Activated CD4-positive, alpha-beta T cell treated with anti-CD3 and anti-CD28 coated beads, Interleukin-2, Interleukin-6, amounts not matched to agents 100 ng/mL and 50 ng/mL, durations not matched to agents 16 hours and 8 hours (primary cell): ENCODE measurements around the gene CFAP46.
"Not testable (repeated sequence)": the region's sequence is repeated elsewhere in the genome, so short reads cannot be mapped to it uniquely, and the experiment has no call there.

Experiments used
- DNase-seq: peaks from one replicate; pipeline ENCODE4 v3.0.0-alpha.2; 2020

The CFAP46 gene

DNA sequence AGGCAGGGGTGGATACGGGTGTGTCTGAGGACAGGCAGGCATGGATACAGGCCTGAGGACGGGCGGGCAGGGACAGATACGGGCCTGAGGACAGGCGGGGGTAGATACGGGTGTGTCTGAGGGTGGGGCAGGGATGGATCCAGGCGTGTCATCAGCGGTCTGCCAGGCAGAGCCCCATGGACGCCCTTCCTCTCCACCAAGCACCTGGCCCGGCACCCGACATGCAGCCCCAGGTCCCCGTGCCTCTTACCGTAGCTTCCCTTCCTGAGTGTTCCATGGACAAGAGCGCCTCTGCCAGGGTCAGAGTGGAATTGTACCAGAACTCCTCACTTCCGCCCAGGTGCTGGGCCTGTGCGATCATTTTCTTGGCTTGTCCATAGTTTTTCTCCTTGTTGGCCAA is 81.8 kb downstream of the CFAP46 start:
- no peak for DNase-seq

DNA sequence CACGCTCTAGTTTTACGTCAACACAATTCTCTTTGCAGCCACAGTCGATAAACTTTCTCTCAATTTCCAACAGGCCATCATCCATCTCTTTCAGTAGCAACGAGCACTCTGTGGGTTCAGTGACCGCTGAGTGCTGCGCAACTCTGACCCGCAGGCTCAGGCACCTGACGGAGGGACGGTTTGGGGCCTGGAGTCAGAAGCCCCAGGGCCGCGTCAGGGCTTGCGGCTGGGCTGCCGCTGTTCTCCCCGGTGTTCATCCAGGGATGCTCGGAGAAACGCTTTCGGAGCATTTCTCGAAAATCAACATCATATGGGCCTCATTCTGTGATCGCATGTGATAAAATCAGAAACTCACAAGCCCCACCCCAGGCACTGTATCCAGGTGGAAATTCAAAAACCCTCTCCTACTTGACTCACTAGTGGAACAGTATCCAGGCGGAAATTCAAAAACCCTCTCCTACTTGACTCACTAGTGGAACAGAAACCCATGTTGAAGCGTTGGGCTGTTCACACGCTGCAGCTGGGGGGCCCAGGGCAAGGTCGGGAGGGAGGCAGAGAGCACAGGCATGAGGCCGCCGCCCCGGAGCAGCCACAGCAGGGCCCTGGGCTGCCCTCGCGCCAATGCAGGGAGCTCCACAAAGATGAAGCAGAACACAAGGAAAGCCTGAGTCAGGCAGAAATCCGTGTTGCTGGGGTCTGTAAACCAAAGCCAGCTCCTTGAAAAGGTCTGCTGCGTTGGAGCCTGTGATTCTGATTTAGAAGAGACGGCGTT is 83.1 kb downstream of the CFAP46 start:
- no peak for DNase-seq

DNA sequence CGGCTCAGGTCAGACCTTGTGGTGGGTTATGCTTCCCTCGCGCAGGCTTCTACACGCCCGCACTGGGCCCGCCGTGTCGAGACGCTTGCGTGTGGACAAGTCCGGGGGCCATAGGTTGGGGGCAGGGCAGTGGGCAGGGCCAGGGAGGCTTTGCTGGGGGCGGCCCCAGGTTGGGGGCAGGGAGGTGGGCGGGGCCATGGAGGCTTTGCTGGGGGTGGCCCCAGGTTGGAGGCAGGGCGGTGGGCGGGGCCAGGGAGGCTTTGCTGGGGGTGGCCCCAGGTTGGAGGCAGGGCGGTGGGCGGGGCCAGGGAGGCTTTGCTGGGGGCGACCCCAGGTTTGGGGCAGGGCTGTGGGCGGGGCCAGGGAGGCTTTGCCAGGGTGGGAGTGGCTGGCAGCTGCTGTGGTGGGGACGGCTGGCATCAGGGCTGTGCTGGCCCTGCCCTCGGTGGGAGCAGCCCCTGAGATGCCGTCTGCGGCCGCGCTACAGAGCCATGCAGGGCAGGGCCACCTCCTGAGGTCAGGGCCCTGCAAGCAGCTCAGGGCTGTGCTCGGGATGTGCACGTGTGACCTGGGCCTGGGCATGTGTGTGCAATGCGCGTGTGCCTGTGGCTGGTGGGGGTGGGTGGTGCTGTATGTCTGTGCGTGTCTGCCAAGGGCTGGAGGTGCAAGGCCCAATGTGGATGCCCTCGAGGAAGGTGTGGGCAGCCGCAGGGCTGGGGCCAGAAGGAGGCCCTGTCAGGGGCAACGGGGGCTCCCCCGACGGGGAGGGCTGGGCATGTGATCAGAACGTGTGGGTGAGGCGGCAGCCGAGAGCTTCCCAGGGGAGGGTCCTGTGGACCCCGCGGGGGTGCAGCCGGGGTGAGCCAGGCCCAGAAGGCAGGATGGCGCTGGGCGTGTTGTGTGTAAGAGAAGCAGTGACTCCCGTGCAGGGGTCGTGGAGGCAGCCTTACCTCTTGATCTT is 84.0 kb downstream of the CFAP46 start:
- DNase-seq = no peak

DNA sequence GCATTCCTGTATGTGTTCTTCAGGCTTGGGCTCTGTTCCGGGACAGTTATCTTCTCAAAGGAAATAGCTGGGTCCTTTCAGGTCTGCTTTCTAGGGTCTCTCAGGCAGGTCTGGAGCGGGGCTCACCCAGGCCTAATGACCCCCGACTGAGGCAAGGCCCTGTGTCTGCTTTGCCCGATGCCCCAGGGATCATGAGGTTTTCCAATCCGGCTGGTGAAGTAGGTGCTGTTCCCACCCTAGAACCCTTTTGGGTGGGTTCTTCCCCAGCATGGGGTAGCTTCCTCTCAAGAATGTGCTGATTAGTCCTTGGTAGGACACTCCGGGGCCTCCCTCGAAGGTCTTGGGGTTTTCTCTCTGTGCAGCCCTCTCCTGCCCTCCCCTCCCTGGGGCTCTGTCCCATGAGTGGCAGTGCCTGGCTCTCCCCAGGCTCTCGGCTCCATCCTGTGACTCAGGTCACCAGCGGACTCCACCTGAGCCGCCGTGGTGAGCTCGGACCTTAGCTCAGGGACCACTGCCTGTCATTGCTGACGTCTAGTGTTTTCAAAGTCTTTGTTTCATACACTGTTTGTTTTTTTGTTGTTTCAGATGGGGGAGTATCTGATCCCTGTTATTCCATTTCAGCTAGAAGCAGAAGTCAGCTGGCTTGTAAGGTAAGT is 85.4 kb downstream of the CFAP46 start:
- no peak for DNase-seq

DNA sequence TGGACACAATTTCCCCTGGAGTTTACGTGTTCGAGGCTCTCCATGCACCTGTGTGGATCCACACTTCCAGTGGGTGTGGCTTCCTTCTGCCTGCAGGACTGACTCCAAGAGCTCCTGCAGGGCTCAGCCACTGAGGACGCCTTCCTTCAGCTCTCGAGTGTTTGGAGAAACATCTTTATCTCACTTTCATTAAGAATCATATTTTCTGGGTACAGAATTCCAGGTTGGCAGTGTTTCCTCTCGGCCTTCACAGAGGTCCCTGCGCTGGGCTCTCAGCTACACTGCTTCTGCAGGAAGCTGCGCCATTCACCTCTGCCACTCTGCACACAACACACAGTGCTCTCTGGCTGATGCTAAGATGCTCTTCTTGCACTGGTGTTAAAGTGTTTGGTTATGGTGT is 86.5 kb downstream of the CFAP46 start:
- DNase-seq = no peak

DNA sequence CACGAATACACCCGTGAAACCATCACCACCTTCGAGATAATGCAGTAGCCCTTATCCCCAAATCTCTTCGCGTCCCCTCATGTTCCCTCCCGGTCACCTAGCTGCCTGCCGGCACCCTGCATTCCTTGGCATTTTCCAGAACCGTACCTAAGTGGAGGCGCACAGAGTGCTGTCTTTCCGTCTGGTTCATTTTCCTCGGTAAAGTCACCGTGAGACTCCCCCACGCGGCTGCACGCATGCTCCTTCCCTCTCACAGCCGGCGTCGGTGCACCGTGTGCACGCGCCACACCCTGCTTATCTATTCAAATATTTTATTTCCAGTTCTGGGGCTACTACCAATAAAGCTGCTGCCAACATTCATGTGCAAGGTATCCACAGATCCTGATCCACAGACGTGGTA is 90.9 kb downstream of the CFAP46 start:
- DNase-seq = no peak

DNA sequence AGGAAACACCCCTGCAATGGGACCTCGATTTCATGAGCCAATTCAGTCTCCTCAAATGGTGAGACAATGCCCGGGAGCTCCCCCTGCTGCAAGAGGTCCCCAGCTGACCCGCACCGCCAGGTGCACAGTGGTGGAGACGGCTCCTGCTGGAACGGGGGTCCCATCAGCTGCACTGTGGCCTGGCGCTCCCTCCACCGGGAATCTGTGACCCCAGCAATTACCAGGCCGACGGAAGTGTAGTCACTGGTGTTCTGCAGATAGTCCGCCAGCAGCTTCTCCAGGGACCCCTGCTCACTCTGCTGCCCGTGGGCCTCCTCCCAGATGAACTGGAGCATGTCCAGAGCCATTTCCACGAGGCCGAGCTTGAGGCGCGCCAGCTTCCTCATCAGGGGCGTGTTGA is 91.5 kb downstream of the CFAP46 start:
- DNase-seq = no peak

DNA sequence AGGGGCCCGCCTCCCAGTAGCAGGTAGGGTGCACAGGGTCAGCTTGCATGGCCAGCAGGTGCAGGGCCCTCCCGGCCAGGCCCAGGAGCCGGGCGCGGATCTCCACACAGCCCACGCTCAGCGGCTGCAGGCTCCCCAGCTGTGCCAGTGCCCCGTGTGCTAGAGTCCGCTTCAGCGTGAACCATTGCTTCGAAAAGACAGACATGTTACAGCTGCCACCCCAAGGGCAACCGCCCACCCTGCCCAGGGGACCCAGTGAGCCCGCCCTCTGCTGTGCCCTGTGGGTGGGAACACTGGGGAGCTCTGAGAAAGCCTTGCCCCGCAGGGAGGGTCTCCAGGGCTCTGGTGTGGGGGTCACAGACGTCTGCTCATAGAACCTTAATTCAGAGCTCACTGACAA is 92.1 kb downstream of the CFAP46 start:
- no peak for DNase-seq

DNA sequence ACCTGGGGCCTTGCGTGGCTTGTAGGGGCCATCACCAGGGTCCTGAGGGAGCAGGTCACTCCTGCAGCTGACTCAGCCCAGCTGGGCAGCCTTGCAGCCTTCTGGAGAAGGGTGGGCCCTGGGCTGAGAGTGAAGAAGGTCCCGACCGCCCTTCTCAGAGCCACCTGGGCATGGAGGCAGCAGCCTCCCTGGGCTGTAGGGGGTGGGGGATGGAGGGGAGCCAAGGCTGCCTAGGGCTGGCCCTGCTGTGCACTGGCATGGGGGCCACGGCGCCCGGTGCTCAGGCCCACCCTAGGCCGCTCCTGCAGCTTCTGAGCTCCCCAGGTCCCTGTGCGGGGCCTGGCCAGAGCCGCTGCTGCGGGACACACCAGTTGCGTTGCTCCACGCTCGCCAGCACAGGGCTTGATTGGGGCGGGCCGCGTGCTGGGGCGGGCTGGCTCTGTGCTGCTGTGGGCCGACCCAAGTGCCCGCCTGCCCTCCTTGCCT is 92.8 kb downstream of the CFAP46 start:
- no peak for DNase-seq

DNA sequence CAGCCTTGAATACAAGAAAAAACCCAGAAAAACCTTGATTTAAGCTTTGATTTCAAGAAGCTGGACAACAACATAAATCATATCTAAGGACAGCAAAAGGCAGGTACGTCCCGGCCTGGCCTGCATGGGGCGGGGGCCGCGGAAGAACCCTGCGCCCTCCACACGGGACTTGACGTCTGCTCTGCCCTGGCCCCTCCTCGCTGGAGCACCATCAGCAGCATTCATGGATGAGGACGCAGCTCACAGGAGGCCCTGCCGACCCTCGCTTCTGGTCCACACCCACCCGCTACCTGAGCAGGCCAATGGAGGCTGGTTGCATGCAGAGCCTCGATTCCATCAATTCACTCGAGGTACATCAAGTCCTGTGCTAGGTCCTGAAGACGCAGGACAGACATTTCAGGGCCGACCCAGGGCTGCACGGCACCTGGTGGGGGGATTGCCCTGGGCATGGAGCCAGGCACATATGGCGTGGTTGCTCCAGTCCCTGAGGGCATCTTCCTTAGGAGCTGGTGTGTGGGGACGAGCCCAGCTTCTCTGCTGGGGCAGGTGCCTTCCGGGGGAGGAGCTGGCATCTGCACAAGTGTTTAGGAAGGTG is 93.3 kb downstream of the CFAP46 start:
- DNase-seq = no peak

DNA sequence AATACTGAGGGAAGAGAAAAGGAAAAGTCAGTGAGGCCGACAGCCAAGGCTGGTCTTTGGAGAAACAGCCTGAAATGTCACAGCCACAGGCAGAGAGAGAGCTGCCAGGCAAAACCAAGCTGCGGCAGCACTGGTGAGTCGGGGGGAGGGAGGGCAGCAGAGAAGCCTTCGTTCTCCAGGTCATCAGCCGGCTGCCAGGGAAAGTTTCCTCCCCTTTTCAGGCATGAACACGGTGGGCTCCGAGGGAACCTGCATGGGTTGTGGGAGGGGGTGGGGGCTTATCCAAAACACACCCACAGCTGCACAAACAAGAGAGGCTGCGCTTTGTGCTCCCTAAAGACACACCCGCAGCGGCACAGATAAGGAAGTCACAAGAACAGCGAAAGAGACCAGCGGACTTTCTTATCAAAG is 94.1 kb downstream of the CFAP46 start:
- no peak for DNase-seq

DNA sequence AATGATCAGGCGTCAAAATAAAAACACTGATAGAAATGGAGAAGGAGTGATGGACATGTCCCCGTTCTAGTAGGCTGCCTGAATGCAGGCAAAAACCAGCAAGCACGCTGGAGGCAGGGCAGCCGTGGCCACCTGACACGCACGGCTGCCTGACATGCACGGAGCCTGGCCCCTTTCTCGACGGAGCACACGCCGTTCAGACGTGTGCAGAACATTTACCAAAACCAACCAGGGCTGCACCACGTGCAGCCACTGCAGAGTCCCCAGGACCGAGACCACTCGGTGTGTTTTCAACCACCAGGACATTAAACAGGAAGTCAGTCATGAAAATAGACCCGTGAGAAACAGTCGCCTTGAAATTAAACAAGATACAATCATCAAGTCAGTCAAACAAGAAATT is 94.5 kb downstream of the CFAP46 start:
- no peak for DNase-seq

DNA sequence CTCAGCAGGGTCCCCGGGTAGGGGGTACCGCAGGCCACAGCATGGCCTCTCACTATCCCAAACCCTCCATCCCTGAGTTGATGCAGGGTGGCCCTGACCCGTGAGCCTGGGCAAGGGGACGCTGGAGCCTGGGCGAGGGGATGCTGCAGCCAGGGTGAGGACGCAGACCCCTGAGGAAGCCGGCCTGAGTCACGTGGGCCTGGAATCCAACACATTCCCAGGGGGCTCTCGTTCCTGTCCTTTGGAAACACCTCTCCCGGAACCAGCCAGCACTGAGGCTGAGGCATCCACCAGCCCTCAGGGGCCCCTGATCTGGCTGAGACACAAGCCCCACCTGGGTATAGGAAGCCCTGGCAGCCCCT is 95.0 kb downstream of the CFAP46 start:
- no peak for DNase-seq

DNA sequence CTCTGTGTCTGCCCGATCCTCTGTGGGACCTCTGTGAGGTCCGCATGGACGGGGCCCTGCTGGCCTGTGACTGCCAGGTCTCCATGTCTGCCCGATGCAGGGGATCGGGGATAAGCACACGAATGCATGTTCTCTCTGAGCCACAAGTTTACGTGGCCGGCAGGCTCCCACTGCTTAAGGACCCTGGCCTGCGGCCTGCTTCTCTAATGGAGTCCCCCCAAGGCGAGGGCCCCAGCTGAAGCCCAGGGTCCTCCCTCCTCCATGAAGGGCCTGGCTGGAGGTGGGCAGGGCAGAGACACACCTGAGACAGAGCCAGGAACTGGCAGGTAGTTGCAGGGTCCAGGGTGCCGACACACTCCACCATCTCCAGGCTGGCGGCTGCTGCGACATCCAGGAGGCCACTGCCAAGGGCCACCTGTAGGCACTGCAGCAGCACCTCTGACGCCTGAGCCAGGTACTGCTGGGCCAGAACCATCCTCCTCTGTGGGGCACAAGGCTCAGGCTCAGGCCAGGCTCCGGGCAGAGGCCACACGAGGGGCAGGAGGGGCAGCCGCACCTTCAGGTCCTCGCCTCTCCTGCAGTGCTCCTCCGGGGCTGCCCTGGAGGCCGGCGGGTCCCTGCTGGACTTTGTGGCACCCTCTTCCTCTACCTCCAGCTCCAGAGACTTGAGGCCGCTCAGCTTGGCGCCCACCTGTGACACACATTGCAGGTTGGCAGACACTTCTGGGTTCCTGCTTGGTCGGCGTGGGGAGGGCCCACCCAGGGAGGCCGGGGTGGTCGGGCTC is 95.5 kb downstream of the CFAP46 start:
- DNase-seq = no peak

DNA sequence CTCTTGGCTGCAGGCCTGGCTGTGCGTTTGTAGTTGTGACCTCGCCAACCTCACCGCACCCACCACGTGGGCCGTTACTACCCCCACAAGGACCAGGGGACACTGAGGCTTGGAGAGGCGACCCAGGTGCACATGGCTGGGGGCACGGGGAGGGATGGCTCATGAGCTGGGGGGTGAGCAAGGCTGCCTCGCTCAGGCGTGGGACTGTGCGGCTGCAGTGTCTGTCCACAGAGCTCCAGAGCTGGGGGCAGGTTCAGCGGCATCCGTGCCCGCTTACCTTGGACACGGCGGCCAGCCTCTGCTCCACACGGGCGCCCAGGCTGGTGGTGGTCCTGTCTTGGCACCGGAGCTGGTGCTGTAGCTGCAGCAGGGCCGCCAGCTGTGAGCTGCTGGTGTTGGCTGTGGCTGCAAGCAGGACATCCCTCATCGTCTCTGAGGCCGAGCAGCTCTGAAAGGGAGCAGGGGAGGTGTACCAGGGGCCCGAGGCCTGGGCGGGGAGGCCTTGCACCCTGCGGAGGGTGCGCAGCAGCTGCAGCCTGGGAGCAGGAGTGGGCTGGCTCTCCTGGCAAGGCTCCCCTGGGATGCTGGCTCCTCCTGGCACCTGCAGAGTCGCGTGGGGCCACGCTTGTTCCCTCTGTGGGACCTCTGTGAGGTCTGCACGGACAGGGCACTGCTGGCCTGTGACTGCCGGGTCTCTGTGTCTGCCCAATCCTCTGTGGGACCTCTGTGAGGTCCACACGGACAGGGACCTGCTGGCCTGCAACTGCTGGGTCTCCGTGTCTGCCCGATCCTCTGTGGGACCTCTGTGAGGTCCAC is 96.4 kb downstream of the CFAP46 start:
- DNase-seq = no peak

DNA sequence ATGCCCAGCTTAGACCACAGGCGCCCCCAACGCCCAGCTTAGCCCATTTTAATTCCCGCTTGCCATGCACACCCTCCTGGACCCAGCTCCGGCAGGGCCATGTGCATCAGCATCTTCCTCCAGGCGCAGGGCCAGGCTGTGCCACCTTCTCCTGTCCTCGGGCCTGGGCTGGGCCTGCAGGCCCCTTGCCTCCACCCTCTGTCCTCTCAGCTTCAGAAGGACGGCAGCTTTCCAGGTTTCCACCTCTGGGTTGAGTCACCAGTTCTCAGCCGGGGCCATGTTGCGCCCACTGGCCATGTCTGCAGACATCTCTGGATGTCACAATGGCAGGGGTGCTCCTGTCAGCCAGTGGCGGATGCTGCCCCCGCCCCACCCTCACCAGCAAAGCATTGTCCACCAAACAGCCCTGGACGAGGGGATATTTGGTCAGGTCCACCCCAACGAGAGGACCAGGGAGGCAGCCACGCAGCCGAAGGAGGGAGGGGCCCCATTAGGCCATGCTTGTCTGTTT is 97.3 kb downstream of the CFAP46 start:
- no peak for DNase-seq

DNA sequence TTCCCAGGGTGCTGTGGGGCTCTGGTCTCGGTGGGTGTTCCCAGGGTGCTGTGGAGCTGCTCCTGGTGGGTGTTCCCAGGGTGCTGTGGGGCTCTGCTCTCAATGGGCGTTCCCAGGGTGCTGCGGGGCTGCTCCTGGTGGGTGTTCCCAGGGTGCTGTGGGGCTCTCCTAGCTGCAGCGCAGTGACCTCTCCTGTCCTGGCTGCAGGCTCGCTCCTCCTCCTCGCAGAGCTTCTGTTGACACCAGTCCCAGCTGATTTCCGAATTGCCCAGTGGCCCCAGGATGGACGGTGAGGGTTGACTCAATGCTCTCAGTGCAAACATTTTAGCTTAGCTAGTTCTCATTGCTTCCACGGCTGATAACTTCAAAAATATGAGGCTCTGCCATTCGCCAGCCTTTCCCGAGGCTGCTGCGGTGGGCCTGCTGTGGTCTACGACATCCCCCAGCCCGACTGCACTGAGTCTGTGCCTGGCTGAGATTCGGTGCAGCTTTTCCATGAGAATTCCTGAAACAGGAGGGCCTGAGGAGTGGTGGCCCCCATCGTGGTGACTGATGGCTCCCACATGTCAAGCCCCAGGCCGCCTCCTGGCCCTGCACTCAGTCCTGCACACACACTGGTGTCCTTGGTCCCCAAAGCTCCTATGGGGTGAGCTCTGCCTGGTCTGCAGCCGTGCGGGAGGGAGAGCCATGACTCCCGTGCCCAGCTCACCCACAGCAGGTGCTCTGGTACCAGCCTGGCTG is 98.1 kb downstream of the CFAP46 start:
- no peak for DNase-seq

DNA sequence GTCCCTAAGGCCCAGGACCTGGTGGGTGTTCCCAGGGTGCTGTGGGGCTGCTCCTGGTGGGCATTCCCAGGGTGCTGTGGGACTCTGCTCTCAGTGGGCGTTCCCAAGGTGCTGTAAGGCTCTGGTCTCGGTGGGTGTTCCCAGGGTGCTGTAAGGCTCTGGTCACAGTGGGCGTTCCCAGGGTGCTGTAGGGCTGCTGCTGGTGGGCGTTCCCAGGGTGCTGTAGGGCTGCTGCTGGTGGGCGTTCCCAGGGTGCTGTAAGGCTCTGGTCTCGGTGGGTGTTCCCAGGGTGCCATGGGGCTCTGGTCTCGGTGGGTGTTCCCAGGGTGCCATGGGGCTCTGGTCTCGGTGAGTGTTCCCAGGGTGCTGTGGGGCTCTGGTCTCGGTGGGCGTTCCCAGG is 99.1 kb downstream of the CFAP46 start:
- not testable (repeated sequence) for DNase-seq

DNA sequence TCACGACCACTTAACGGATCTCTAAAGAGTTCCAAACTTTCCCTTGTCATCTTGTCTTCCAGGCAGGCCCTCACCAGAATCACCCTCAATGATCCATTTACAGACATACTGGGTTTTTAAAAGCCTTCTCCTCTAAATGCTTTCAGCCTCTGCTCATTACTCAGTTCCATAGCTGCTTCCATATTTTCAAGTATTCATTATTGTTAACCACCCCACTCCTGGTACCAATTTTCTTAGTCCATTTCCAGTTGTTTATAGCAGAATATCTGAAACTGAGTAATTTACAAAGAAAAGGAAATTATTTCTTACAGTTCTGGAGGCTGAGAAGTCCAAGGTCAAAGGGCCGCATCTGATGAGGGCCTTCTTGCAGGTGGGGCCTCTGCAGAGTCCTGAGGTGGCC is 100.0 kb downstream of the CFAP46 start:
- no peak for DNase-seq

DNA sequence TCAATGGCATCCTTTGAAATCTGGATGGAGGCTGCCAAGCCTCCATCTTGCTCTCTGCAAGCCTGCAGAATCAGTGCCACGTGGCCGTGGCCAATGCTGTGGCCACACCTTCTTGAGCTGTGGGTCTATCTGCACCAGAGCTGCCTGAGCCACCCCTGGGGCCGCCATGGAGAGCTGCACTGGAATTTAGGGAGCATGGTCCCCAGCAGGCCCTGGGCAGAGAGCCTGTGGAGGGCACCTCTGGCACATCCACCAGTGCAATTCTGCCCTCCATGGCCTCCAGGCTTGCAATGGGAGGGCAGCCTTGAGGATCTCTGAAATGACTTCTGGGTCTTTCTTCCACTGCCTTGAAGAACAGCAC is 100.8 kb downstream of the CFAP46 start:
- DNase-seq = no peak
